Activated CD8-positive, alpha-beta memory T cell treated with anti-CD3 and anti-CD28 coated beads, Interleukin-2, amount 50 U/mL, for 24 hours (primary cell): Measurements from ENCODE around the gene DHX30.
"Not testable (repeated sequence)": the region's sequence is repeated elsewhere in the genome, so short reads cannot be mapped to it uniquely, and the experiment has no call there.

Experiments used
- DNase-seq: peaks from one replicate; pipeline ENCODE4 v3.0.0-alpha.2; 2020; ENCODE audit errors: extremely low read depth

Gene DHX30

GRCh38 chr3:47802734-47803479 lies at the start of gene DHX30:
Gene DHX30, plus strand, starts transcription at chr3:47803138. Its CDS starts 7,546 bp downstream, at chr3:47810684.
- DNase-seq = peak; percentile 62

- DNase-seq = no peak
These were observed 44.5 kb upstream of the DHX30 start for GRCh38 chr3:47758261-47759025.

- DNase-seq = not testable (repeated sequence)
These were observed 42.7 kb upstream of the DHX30 start for GRCh38 chr3:47760207-47760606.

- no peak for DNase-seq
These were observed 41.9 kb upstream of the DHX30 start for GRCh38 chr3:47761046-47761445.

- no peak for DNase-seq
These were observed 40.7 kb upstream of the DHX30 start for GRCh38 chr3:47762233-47762632.

- DNase-seq = no peak
These were observed 36.8 kb upstream of the DHX30 start for GRCh38 chr3:47766186-47766585.

- DNase-seq = no peak
These were observed 30.9 kb upstream of the DHX30 start for GRCh38 chr3:47772047-47772446.

GRCh38 chr3:47772788-47773187 lies 30.1 kb upstream of the DHX30 start:
- no peak for DNase-seq

- no peak for DNase-seq
These were observed 24.2 kb upstream of the DHX30 start for GRCh38 chr3:47778746-47779145.

- no peak for DNase-seq
These were observed 21.9 kb upstream of the DHX30 start for GRCh38 chr3:47780741-47781684.

GRCh38 chr3:47781685-47782445 lies 21.1 kb upstream of the DHX30 start, which contains the start of gene SMARCC1:
Gene SMARCC1, minus strand, starts transcription at chr3:47781893. Its CDS starts 96 bp downstream, at chr3:47781797.
- peak; percentile 94 for DNase-seq

- DNase-seq = no peak
These were observed 20.3 kb upstream of the DHX30 start for GRCh38 chr3:47782446-47783308.

GRCh38 chr3:47783673-47784072 lies 19.3 kb upstream of the DHX30 start:
- no peak for DNase-seq

GRCh38 chr3:47791193-47791855 lies 11.6 kb upstream of the DHX30 start:
- no peak for DNase-seq

- DNase-seq = no peak
These were observed 10.2 kb upstream of the DHX30 start for GRCh38 chr3:47792699-47793098.

GRCh38 chr3:47794544-47794943 lies 8.4 kb upstream of the DHX30 start:
- no peak for DNase-seq

GRCh38 chr3:47799733-47800132 lies 3.2 kb upstream of the DHX30 start:
- no peak for DNase-seq

GRCh38 chr3:47803480-47804025 lies 615 bp downstream of the DHX30 start:
- DNase-seq = no peak

GRCh38 chr3:47804577-47804976 lies 1.6 kb downstream of the DHX30 start:
- no peak for DNase-seq
